SK-N-MC (cell line): ENCODE results near the gene TEX13D.
"Not testable (repeated sequence)": the region's sequence is repeated elsewhere in the genome, so short reads cannot be mapped to it uniquely, and the experiment has no call there.

Source experiments
- DNase-seq: peaks from one replicate; pipeline ENCODE4 v3.0.0-alpha.2; 2011; ENCODE audit warnings: low read depth, low spot score
- H3K27ac ChIP-seq: fragments of 200-600 bp; sonication (generic); 2 replicates; pipeline ENCODE4 v1.5.1; 2016; ENCODE audit warnings: mixed run types
- H3K36me3 ChIP-seq: fragments of 200-600 bp; sonication (generic); 2 replicates; pipeline ENCODE4 v1.6.1; 2017; ENCODE audit warnings: antibody characterized with exemption, low read length, mixed read lengths; ENCODE audit not compliant: insufficient read depth
- H3K4me3 ChIP-seq: fragments of 200-600 bp; sonication (generic); 2 replicates; pipeline ENCODE4 v1.5.1; 2016
- H3K9ac ChIP-seq: fragments of 200-600 bp; sonication (generic); 2 replicates; pipeline ENCODE4 v1.8.0; 2017; ENCODE audit warnings: mixed run types, mixed read lengths; ENCODE audit not compliant: insufficient read length
- H3K9me3 ChIP-seq: fragments of 200-600 bp; sonication (generic); 2 replicates; pipeline ENCODE4 v1.6.1; 2017; ENCODE audit warnings: low read depth, mild to moderate bottlenecking, antibody characterized with exemption, low read length, moderate library complexity, mixed read lengths
- EZH2 ChIP-seq: fragments of 200-600 bp; sonication (generic); IDR thresholded peaks from one replicate; pipeline ENCODE4 v1.6.1; 2017; ENCODE audit warnings: antibody characterized with exemption
- FOXP2 ChIP-seq: optimal IDR thresholded peaks from 2 replicates; pipeline ENCODE3; 2011; ENCODE audit warnings: mild to moderate bottlenecking, moderate library complexity; ENCODE audit not compliant: insufficient read depth; ENCODE audit errors: extremely low read length, control extremely low read depth
- POLR2AphosphoS5 ChIP-seq: IDR thresholded peaks from 2 replicates; pipeline ENCODE4 v1.6.1; 2012; ENCODE audit warnings: mild to moderate bottlenecking, low read depth, low read length, borderline replicate concordance

TEX13D gene

GRCh38 chrX:124332481-124333424 is at the start of gene TEX13D:
Gene TEX13D, plus strand, starts transcription at chrX:124332660. Its CDS starts 258 bp downstream, at chrX:124332918.
- no peak within 1 kb of the TSS for H3K27ac ChIP-seq
- TF ChIP-seq EZH2 (no peak), FOXP2 (no peak), POLR2AphosphoS5 (no peak)
- H3K9ac ChIP-seq = no peak within 1 kb of the TSS
- no peak for DNase-seq
- H3K4me3 ChIP-seq = no peak within 1 kb of the TSS
- H3K36me3 ChIP-seq = no peaks in the 10 kb centered on the region
- no peaks in the 10 kb centered on the region for H3K9me3 ChIP-seq

GRCh38 chrX:124289443-124289842 is 43.0 kb upstream of the TEX13D start:
- no peak for DNase-seq
- Histone ChIP-seq H3K36me3 (no peaks in the 10 kb centered on the region), H3K9me3 (no peaks in the 10 kb centered on the region), H3K27ac (no peak overlapping the region), H3K9ac (no peak overlapping the region), H3K4me3 (no peak overlapping the region)
- TF ChIP-seq EZH2 (no peak), FOXP2 (no peak), POLR2AphosphoS5 (no peak)

DNA sequence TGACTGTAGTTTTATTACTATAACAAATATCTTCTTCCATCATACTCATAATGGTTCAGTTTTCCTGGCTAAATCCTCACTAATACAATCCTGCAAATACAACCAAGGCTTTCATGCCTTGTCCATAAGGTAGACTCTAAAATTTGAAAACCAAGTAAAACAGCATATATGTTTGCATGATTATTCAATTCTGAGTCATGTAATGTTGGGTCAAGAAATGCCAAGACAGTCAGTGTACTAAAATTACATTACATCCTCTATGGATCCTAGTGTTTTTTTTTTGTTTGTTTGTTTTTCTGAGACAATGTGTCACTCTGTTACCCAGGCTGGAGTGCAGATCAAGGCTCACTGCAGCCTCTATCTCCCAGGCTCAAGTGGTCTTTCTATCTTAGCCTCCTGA is 38.6 kb upstream of the TEX13D start:
- no peak for DNase-seq
- H3K27ac ChIP-seq = no peak overlapping the region
- H3K4me3 ChIP-seq = no peak overlapping the region
- H3K9me3 ChIP-seq = no peaks in the 10 kb centered on the region
- TF ChIP-seq EZH2 (no peak), POLR2AphosphoS5 (no peak), FOXP2 (no peak)
- H3K9ac ChIP-seq = no peak overlapping the region
- no peaks in the 10 kb centered on the region for H3K36me3 ChIP-seq

- not testable (repeated sequence) for DNase-seq, H3K9ac ChIP-seq, H3K36me3 ChIP-seq, H3K27ac ChIP-seq, H3K4me3 ChIP-seq, H3K9me3 ChIP-seq
Observed at GRCh38 chrX:124299323-124299722, 33.1 kb upstream of the TEX13D start.

DNA sequence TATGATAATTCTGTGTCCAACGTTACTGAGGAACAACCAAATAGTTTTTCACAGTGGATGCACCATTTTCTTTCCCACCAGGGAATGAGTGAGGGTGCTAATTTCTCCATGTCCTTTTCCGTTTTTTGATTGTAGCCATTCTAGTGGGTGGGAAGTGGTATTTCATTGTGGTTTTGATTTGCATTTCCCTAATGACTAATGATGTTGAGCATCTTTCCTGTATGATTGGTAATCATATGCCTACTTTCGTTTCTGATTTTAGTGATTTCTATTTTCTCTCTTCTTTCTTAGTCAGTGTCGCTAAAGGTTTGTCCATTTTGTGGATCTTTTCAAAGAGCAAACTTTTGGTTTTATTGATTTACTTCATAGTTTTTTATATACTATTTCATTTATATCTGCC is 32.1 kb upstream of the TEX13D start:
- Histone ChIP-seq H3K27ac (no peak overlapping the region), H3K36me3 (no peaks in the 10 kb centered on the region), H3K9ac (no peak overlapping the region), H3K4me3 (no peak overlapping the region), H3K9me3 (no peaks in the 10 kb centered on the region)
- TF ChIP-seq FOXP2 = no peak
- TF ChIP-seq POLR2AphosphoS5 = no peak
- TF ChIP-seq EZH2 = no peak
- DNase-seq = no peak

DNA sequence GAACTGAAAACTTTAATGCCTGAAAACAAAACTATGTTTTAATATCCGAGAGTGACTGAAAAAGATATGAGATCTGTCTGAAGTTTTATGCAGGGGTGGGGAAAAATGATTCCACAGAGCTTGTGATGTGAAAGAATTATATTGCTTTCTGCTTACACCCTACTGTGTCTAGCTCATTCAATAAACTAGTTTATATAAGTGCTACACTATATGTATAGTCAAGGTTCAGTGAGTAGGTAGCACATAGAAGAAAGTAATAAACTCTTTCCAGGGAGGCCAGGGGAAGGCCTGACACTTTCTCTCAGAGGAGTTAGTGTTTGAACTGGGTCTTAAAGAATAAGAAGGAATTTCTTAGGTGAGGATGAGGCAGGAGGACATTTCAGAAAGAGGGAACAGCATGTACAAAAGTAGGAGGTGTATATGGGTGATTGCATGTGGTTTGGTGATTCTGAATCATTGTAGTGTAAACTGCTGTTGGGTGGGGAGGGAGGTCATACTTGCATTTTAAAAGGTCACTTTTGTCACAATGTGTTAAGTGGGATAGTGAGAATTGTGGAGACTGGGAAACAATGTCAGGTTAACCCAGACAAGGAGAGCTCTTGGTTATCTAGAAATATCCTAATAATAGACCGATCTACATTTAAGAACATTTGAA is 25.1 kb upstream of the TEX13D start:
- no peak for TF ChIP-seq POLR2AphosphoS5
- no peak for TF ChIP-seq FOXP2
- TF ChIP-seq EZH2 = no peak
- Histone ChIP-seq H3K4me3 (no peak overlapping the region), H3K27ac (no peak overlapping the region), H3K9ac (no peak overlapping the region), H3K9me3 (no peaks in the 10 kb centered on the region), H3K36me3 (no peaks in the 10 kb centered on the region)
- DNase-seq = no peak

DNA sequence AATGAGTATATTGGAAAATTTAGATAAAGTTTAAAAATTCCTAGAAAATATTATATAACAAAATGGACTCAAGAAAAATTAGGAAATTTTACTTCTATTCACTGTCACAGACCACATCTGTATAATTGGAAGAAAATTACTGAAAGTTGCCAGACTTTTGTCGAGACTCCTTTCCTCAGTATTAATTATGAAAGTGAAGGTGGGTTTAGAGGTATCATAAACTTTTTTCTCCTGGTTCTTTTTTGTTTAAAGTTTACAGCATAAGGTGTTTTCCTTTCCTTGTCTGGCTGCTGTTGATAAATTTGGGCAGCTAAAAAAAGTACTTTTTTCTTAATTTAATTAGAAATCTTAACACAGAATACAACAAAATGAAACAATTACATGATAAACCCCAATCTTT is 6.7 kb upstream of the TEX13D start:
- no peak overlapping the region for H3K27ac ChIP-seq
- DNase-seq = no peak
- H3K36me3 ChIP-seq = no peaks in the 10 kb centered on the region
- H3K9me3 ChIP-seq = no peaks in the 10 kb centered on the region
- no peak overlapping the region for H3K4me3 ChIP-seq
- TF ChIP-seq EZH2 = no peak
- no peak for TF ChIP-seq POLR2AphosphoS5
- no peak for TF ChIP-seq FOXP2
- no peak overlapping the region for H3K9ac ChIP-seq

DNA sequence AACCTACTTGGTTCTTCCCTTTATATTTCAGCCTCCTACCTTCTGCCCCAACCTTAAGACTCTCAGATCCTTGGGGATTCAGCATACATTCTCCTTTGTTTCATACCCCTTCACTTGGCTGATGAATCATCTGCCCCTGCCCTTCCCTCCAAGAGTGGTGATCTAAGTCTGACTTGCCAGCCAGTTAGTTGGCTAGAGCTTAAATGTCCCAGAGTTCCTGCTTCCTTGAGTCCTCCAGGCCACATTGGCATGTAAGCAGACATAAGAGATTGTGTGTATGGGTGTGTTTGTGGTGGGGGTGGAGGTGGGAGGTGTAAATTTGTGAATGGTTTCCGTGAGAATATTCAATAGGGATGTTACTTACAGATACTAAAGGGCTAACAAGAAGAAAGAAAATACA is 3.7 kb upstream of the TEX13D start:
- H3K27ac ChIP-seq = no peak overlapping the region
- H3K9ac ChIP-seq = no peak overlapping the region
- H3K4me3 ChIP-seq = no peak overlapping the region
- no peaks in the 10 kb centered on the region for H3K36me3 ChIP-seq
- TF ChIP-seq POLR2AphosphoS5 = no peak
- no peak for TF ChIP-seq FOXP2
- TF ChIP-seq EZH2 = no peak
- no peak for DNase-seq
- no peaks in the 10 kb centered on the region for H3K9me3 ChIP-seq
